HG03342 (cell line): ENCODE measurements around the gene METAP2.
"Not testable (repeated sequence)": the region's sequence is repeated elsewhere in the genome, so short reads cannot be mapped to it uniquely, and the experiment has no call there.

ENCODE experiments used
- ATAC-seq: cut with Tn5 transposase; IDR thresholded peaks from one replicate; pipeline ENCODE4 v1.9.1; 2021; ENCODE audit warnings: mild to moderate bottlenecking, moderate library complexity; ENCODE audit not compliant: unreplicated experiment

The METAP2 gene

DNA sequence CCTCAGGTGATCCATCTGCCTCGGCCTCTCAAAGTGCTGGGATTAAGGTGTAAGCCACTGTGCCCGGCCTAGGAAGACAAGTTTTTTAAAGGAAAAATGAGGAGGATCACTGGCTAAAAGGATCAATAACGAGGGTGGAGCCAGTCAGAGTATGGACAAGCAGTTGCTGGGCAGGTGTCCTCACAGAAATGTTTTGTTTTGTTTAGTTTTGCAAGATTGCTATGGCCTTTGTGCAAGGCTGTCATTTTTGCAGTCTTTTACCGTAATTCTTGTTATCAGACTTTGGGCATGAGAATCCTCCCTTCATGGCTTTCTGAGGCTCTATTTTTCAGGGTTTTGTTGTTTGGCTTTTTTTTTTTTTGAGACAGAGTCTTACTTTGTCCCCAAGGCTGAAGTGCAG, 11.9 kb upstream of the METAP2 start:
- no peak for ATAC-seq

DNA sequence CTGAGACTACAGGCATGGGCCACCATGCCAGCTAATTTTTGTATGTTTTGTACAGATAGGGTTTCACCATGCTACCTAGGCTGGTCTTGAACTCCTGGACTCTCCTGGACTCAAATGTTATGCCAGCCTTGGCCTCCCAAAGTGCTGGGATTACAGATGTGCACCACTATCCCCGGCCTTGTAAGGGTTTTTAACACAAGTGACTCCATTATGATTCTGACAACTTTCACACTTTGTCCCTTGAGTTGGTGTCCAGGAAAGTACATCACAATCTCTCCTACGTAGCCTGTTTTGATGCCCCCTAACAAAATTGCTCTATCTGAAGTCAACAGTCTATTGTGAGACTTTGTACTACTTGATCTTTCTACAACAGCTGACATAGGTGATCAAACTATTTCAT, 11.4 kb upstream of the METAP2 start:
- no peak for ATAC-seq

DNA sequence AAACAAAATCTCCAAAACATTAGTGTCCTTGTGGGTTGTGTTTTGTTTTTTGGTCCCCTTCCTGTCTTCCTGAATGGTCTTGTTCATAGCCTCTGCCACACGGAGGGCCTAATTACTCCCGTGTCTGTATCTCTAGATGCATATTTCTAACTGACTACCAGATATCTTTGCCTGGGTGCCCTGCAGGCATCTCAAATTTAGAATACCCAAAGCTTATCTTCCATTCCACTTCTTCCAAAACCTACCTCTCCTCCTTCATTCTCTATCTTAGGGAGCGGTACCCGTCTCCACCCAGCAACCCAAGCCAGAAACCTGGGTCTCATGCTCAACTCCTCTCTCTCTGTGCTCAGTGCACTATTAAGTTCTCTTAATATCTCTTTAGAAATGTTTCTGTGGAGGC, 10.9 kb upstream of the METAP2 start:
- ATAC-seq: no peak

DNA sequence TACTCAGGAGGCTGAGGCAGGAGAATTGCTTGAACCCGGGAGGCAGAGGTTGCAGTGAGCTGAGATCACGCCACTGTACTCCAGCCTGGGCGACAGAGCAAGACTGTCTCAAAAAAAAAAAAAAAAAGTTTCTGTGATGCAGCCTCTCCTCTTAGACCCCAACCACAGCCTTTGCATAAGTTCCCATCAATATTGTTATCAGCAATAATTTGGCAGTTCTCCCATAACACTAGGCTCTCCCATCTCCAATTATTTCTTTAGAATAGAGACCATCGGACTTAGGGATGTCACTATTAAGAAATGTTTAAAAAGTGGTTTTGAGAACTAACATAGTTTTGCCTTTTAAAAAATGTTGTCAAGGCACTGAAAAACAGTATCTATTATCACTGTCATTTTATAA, 10.2 kb upstream of the METAP2 start:
- not testable (repeated sequence) for ATAC-seq

DNA sequence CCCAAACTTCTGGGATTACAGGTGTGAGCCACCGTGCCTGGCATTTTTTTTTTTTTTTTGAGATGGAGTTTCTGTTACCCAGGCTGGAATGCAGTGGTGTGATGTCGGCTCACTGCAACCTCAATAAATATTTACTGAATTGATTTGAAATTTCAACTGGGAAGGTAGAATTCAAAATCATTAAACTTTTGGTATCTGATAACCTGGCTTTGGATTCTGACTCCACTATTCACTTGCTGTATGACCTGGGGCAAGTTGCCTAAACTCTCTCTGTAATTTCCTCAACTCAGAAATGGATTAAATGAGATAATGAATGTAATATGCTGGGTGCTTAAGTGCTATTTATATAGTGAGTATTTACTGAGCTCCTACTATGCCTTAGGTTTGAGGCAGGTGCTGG, 8.7 kb upstream of the METAP2 start:
- ATAC-seq: no peak

DNA sequence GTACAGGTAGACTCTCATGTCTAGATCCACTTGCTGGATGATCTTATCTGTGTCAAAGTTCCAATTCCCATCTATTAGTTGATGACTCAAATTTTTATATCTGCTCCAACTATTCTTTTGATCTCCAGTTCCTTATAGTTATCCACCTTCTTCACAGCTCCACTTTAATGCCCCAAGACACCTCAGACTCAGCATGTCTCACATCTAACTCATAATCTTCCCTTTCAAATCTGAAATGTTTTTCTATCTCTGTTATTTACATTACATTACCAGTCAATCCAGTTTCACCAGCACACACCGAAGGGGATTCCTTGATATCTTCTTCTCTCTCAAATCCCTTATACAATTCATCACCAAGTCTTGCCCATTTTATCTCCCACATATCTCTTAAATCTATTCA, 3.7 kb upstream of the METAP2 start:
- no peak for ATAC-seq

DNA sequence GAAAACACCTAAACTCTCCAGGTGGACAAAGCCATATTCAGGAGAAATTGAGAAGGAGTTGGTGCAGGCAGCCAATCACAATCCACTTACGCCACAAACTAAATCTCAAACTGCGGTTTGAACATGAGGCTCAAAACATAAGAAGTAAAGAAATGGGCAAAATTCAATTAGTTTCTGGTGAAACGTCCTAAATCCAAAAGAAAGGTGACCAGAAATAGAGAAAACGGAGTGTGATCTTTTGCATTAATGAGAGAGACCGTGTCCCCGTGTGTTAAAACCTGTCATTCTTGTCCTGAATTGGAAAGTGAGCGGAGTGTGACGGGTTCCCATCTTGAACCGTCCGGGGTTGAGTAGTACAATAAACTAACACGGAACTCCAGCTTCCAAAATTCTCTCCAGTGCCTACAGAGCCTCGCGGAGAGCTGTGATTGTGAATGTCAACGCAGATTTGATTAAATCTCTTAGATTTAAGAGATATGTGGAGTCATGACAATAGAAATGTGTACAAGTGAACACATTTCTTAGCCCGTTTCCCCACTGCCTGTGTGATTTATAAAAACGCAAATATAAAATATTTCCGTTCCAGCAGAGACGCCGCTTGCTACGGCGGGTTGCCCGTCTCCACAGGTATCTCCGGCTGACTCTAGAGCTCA, 595 bp upstream of the METAP2 start:
- ATAC-seq: peak; percentile 29

DNA sequence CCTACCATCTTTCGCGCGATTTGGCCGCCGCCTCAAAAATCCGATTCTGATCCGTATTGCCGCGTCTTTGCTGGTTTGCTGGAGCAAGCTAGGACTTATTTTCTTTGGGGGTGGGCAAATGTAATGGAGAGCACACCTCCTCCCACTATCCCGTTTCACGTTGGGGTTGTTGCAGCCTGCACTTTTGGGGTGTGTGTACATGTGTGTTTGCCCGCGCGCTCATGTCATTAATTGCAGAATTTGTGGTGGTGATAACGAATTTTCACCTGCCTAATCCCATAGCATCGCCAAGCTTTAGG, 657 bp downstream of the METAP2 start:
- ATAC-seq: no peak

DNA sequence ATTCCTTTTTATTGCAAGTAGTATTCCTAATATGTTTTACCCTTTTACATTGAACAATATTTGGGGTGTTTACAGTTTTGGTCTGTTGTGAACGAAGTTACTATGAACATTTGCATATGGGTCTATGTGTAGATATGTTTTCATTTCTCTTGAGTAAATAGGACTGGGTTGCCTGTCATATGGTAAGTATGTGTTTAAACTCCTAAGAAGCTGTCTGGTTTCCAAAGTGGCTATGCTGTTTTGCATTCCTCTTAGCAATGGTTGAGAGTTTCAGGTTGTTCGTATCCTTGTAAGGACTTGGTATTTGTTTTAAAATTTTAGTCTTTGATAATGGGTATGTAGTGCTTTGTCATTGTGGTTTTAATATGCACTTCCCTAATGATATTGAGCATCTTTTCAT, 6.3 kb downstream of the METAP2 start:
- ATAC-seq: no peak

DNA sequence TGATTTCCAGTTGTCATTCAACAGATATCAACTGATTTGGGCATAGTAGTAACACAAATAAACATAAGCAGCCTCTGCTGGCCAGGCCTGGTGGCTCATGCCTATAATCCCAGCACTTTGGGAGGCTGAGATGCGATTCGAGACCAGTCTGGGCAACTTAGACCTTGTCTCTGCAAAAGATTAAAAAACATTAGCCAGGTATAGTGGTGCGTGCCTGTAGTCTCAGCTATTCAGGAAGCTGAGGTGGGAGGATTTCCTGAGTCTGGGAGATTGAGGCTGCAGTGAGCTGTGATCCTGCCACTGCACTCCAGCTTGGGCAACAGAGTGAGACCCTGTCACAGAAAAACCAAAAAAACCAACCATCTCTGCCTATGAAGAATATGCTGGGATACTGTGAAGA, 7.1 kb downstream of the METAP2 start:
- ATAC-seq: no peak

DNA sequence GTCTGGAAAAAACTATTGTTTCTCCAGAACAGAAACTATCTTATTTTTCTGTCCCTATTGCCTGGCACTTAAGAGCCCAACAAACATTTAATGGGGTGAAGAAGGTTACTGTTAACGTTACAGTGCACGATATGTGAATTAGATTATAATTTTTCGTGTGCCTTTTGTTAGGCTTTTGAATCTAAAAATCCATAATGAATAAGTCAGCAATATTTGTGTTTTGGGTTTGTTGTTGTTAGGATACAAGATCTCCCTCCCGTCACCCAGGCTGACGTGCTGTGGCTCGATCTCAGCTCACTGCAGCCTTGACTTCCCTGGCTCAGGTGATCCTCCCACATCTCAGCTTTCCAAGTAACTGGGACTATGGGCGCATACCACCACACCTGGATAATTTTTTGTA, 7.9 kb downstream of the METAP2 start:
- no peak for ATAC-seq

DNA sequence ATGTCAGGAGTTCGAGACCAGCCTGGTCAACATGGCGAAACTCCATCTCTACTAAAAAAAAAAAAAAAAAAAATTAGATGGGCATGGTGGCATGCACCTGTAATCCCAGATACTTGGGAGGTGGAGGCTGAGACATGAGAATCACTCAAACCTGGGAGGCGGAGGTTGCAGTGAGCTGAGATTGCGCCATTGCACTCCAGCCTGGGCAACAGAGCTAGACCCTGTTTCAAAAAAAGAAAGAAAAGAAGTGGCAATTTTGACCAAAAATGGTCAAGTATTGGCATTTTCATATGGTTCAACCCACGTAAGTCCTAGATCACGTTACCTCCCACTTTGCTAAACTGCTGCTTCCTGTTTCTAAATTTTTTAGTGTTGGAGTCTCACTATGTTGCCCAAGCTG, 8.6 kb downstream of the METAP2 start:
- not testable (repeated sequence) for ATAC-seq

DNA sequence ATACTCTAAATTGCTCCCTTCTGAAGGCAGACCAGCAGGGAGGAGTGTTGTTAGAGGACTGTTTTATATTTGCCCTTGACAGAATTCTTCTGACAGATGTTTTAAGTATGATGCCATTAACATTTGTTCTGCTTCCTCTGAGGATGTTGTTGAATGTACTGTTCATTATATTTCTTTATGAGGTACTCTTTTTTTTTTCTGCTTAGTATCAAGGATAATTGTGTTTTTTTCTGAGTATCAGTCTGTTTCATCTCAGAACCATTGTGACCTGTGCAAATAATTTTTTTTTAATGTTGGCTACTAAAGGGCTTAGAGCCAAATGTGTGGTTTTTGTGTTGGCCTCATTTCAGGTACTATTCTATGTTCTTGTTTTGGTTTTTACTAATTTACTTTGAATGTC, 10.6 kb downstream of the METAP2 start:
- ATAC-seq: no peak

DNA sequence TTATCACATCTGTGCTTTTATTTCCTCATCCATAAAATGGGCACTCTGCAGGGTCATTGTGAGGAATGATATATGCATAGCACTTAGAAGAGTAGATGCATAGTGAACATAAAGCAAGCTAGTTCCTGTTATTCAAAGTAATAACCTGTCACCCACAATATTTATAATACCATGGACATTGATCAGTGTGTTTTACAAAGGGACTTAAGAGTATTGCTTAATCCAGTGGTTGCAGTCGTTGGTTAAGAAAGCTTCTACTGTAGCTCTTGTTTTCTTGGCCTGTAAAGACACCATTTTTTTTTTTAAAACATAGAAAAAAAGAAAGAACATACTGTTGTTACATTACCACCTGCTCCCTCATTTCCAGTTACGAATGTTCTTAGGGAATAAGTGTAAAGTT, 13.1 kb downstream of the METAP2 start:
- ATAC-seq: no peak

DNA sequence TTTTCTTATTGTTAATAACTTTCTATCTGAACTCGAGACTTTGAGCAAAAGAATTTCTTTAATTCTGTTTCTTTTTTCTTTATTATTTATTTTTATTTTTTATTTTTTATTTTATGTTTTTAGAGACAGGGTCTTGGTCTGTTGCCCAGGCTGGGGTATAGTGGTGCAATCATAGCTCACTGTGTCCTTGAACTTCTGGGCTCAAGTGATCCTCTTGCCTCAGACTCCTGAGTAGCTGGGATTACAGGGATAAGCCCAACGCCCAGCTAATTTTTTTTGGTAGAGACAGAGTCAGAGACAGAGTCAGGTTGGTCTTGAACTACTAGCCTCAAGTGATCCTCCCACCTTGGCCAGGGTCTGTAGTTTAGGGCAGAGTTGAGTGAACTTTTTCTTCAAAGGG, 18.5 kb downstream of the METAP2 start:
- no peak for ATAC-seq

DNA sequence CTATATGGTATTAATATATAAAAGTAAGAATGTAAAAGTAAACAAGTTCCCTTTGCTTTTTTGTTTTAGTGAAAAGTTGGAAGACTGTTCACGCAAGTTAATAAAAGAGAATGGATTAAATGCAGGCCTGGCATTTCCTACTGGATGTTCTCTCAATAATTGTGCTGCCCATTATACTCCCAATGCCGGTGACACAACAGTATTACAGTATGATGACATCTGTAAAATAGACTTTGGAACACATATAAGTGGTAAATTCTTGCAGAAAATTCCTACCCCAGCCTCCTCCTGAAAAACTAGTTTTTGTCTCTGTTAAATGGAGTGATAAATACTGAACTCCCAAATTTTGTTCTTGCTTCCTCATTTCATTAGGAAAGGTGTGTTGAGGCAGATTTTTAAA, 20.9 kb downstream of the METAP2 start:
- no peak for ATAC-seq

DNA sequence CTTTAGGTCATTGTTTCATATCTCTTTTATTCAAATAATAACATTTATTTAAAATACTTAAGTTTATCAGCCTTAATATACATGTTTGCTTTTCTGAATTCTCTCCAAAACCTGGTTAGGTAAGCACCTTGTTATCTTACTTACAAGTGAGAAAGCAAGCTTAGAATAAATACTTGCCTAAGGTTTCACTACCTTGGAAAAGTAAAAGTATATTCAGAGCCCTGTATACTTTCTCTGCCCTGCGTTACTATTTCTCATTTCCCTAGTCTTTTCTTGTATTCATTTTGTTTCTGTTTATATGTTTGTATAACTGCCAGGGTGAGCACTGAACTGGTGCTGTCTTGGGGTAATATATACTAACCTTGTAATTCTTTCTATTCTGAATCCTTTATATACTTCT, 21.5 kb downstream of the METAP2 start:
- ATAC-seq: no peak

DNA sequence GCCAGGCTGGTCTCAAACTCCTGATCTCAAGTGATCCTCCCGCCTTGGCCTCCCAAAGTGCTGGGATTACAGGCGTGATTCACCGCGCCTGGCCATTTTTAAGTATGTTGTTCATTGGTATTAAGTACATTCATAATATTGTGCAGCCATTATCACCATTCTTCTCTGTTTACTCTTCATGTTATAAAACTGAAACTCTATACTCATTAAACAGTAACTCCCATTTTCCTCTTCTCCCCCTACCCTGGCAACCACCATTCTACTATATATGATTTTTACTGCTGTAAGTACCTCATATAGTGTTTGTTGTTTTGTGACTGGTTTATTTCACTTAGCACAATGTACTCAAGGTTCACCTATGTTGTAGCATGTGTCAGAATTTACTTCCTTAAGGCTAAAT, 23.1 kb downstream of the METAP2 start:
- ATAC-seq: no peak

DNA sequence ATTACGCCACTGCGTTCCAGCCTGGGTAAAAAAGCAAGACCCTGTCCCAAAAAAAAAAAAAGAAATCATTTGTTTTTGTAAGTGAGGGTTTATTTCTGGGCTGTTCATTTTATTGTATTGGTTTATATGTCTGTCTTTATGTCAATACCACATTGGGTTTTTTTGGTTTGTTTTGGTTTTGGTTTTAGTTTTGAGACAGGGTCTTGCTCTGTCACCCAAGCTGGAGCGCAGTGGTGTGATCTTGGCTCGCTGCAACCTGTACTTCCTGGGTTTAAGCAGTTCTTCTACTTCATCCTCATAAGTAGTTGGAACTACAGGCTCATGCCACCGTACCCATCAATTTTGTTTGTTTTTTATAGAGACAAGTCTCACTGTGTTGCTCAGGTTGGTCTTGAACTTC, 25.0 kb downstream of the METAP2 start:
- no peak for ATAC-seq

DNA sequence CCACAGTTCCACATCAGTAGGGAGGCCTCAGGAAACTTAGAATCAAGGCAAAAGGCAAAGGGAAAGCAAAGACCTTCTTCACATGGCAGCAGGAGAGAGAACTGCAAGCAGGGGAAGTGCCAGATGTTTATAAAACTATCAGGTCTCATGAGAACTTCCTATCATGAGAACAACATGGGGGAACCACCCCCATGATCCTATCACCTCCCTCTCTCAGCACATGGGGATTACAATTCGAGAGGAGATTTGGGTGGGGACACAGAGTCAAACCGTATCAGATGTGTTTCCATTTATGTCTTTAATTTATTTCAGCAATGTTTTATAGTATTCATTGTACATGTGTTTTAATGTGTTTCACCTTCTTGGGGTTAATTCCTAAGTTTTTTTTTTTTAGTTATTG, 25.8 kb downstream of the METAP2 start:
- no peak for ATAC-seq

DNA sequence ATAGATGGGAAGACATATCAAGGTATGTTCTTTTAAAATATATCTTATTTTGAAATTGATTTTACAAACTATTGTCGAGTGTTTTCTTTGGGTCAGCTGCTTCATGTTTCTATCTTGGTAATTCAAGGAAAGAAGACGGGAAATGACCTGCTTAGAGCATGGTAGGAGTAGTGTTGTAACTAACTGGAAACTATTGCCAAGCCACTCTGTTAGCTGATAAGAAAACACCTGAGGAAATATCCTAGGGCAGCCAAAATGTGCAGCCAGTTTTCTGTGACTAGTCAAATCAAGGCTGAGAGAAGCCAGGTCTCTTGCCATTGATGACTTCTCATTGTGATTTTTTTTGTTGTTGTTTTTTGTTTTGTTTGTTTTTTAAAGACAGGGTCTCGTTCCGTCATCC, 30.2 kb downstream of the METAP2 start:
- no peak for ATAC-seq

DNA sequence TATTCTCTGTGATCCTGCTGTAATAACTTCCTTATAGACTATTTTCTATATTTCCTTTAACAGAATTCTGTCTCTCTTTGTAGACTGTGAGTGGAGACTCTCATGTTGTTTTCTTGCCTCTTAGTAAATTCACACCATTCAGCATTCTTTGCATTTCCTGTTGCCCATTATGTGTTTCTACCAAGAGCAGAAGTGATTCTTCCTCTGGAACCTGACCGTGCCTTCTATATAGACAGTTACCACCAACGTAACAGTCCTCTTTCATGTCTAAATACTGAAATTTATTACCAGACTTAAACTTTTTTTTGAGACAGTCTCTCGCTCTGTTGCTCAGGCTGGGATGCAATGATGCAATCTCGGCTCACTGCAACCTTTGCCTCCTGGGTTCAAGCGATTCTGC, 31.1 kb downstream of the METAP2 start:
- no peak for ATAC-seq

DNA sequence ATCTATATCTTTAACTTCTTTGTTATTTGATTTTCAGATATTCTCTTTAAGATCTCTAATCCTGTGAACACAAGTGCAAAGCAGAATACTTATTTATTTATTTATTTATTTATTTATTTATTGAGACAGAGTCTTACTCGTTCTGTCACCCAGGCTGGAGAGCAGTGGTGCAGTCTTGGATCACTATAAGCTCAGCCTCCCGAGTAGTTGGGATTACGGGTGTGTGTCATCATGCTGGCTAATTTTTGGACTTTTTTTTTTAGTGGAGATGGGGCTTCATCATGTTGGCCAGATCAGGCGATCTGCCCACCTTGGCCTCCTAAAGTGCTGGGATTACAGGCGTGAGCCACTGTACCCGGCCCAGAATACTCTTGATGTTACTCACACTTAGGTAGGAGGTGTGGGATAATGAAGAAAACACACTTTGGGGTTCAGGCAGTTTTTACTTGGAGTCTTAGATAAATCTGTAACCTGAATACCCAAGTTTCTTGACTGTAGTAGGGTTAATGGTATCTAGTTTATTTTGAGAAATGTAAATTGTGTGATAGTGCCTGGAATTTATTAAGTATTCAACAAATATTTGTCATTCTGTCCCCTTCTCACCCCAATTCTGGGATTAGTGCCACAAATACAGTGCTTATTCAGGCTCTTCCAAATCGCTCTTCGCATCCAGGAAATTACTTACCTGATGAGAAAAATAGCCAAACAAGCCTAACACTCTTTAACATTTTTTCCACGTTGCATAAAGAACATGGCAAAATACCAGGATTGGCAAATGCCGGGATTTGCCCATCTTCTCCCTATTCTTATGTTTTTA, 33.0 kb downstream of the METAP2 start:
- no peak for ATAC-seq
